ENCODE measurements around the gene RPL6.

RPL6 gene

GRCh38 chr12:112380663-112381405 lies 28.6 kb downstream of the RPL6 start:
- Histone ChIP-seq H2AFZ (ENCODE audit: low read length) (no peak overlapping the region), H3K4me2 (ENCODE audit: low read length) (peak overlapping the region; percentile 98), H3K9ac (ENCODE audit: low read length) (peak overlapping the region; percentile 96), H3K9me3 (ENCODE audit: low read length) (no peaks in the 10 kb centered on the region), H3K4me1 (ENCODE audit: insufficient read depth, low read length, severe bottlenecking) (peaks cover 18% of the 10 kb centered on the region), H3K79me2 (ENCODE audit: insufficient read depth, low read length) (peaks cover 55% of the 10 kb centered on the region), H3K27me3 (ENCODE audit: insufficient read depth, low read length) (no peaks in the 10 kb centered on the region), H4K20me1 (ENCODE audit: insufficient read depth, low read length) (no peaks in the 10 kb centered on the region), H3K36me3 (ENCODE audit: insufficient read depth, low read length) (no peaks in the 10 kb centered on the region), H3K4me3 (ENCODE audit: low read depth, low read length, poor library complexity, severe bottlenecking) (peak overlapping the region; percentile 98), H3K9me2 (ENCODE audit: low read depth, low read length) (no peaks in the 10 kb centered on the region), H3K27ac (ENCODE audit: low read depth, low read length, poor library complexity, severe bottlenecking) (peak overlapping the region; percentile 88), H3F3A (ENCODE audit: insufficient read depth, low read length) (no peaks in the 10 kb centered on the region)
- no peak for TF ChIP-seq CTCF (IDR thresholded peaks at IDR 0.05; ENCODE audit: low read length)
- TF ChIP-seq EZH2 (IDR thresholded peaks at IDR 0.05; ENCODE audit: borderline replicate concordance, low read length), result no peak

GRCh38 chr12:112375105-112375504 lies 34.3 kb downstream of the RPL6 start:
- H3K9me3 ChIP-seq (ENCODE audit: low read length), result no peaks in the 10 kb centered on the region
- peaks cover 8% of the 10 kb centered on the region for H3K36me3 ChIP-seq (ENCODE audit: insufficient read depth, low read length)
- no peak overlapping the region for H2AFZ ChIP-seq (ENCODE audit: low read length)
- H3K4me3 ChIP-seq (ENCODE audit: low read depth, low read length, poor library complexity, severe bottlenecking), result no peak overlapping the region
- H3K4me2 ChIP-seq (ENCODE audit: low read length), result no peak overlapping the region
- no peak overlapping the region for H3K9ac ChIP-seq (ENCODE audit: low read length)
- no peaks in the 10 kb centered on the region for H3F3A ChIP-seq (ENCODE audit: insufficient read depth, low read length)
- TF ChIP-seq CTCF (IDR thresholded peaks at IDR 0.05; ENCODE audit: low read length) (no peak), EZH2 (IDR thresholded peaks at IDR 0.05; ENCODE audit: borderline replicate concordance, low read length) (no peak)
- H3K4me1 ChIP-seq (ENCODE audit: insufficient read depth, low read length, severe bottlenecking), result peaks cover 5% of the 10 kb centered on the region
- H4K20me1 ChIP-seq (ENCODE audit: insufficient read depth, low read length), result no peaks in the 10 kb centered on the region
- no peaks in the 10 kb centered on the region for H3K9me2 ChIP-seq (ENCODE audit: low read depth, low read length)
- H3K27me3 ChIP-seq (ENCODE audit: insufficient read depth, low read length), result no peaks in the 10 kb centered on the region
- no peak overlapping the region for H3K27ac ChIP-seq (ENCODE audit: low read depth, low read length, poor library complexity, severe bottlenecking)
- peaks cover 90% of the 10 kb centered on the region for H3K79me2 ChIP-seq (ENCODE audit: insufficient read depth, low read length)

- Histone ChIP-seq H3K9me2 (ENCODE audit: low read depth, low read length) (no peaks in the 10 kb centered on the region), H3K27me3 (ENCODE audit: insufficient read depth, low read length) (no peaks in the 10 kb centered on the region), H3K79me2 (ENCODE audit: insufficient read depth, low read length) (peaks cover 90% of the 10 kb centered on the region), H3K9ac (ENCODE audit: low read length) (no peak overlapping the region), H3K36me3 (ENCODE audit: insufficient read depth, low read length) (peaks cover 8% of the 10 kb centered on the region), H2AFZ (ENCODE audit: low read length) (no peak overlapping the region), H3K4me2 (ENCODE audit: low read length) (no peak overlapping the region), H3K27ac (ENCODE audit: low read depth, low read length, poor library complexity, severe bottlenecking) (no peak overlapping the region), H3K4me1 (ENCODE audit: insufficient read depth, low read length, severe bottlenecking) (no peaks in the 10 kb centered on the region), H3K9me3 (ENCODE audit: low read length) (no peaks in the 10 kb centered on the region), H3F3A (ENCODE audit: insufficient read depth, low read length) (no peaks in the 10 kb centered on the region), H4K20me1 (ENCODE audit: insufficient read depth, low read length) (no peaks in the 10 kb centered on the region), H3K4me3 (ENCODE audit: low read depth, low read length, poor library complexity, severe bottlenecking) (no peak overlapping the region)
- TF ChIP-seq EZH2 (IDR thresholded peaks at IDR 0.05; ENCODE audit: borderline replicate concordance, low read length) (no peak), CTCF (IDR thresholded peaks at IDR 0.05; ENCODE audit: low read length) (no peak)
Measured at GRCh38 chr12:112374166-112374740, 35.2 kb downstream of the RPL6 start.
